Dedifferentiated amniotic fluid mesenchymal stem cell (primary cell): Measurements from ENCODE around the gene EMC9.

Source experiments
- DNase-seq: peaks from one replicate; pipeline ENCODE4 v3.0.0-alpha.2; 2016; ENCODE audit errors: extremely low spot score

Gene EMC9, protein sequence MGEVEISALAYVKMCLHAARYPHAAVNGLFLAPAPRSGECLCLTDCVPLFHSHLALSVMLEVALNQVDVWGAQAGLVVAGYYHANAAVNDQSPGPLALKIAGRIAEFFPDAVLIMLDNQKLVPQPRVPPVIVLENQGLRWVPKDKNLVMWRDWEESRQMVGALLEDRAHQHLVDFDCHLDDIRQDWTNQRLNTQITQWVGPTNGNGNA

DNA sequence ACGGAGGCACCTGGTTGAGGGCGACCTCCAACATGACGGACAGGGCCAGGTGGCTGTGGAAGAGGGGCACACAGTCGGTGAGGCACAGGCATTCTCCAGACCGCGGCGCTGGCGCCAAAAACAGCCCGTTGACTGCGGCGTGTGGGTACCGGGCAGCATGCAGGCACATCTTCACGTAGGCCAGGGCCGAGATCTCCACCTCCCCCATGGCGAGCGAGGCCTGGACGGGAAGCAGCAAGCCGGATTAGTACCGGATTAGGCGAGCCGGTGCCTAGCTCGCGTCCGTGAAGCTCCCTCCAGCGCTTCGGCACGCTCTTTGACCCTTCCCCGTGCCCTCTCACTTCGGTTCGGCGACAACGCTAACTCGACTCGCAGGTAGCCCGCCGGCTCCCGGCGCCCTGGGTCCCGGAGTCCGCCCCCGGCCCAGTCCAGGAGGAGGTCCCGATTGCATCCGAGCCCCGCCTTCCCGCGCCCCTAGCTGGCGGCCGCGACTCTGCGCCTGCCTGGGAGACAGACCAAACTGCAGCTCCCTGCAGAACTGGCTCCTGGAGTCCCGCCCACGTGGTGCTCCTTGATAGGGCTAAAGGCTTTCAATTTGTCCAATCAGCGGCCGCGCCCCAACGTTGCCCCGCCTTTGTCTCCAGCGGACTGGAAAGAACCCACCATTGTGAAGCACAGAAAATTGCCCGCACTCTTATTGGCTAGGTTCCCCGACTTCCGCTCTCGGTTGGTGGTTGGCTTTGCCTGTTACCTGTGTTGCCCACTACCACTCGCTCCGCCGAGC is at the start of gene EMC9:
Gene EMC9 (minus strand): TSS at position 495 of the 784 bp plus-strand sequence. CDS start 287 bp downstream, at position 208.
- peak; percentile 99 for DNase-seq

DNA sequence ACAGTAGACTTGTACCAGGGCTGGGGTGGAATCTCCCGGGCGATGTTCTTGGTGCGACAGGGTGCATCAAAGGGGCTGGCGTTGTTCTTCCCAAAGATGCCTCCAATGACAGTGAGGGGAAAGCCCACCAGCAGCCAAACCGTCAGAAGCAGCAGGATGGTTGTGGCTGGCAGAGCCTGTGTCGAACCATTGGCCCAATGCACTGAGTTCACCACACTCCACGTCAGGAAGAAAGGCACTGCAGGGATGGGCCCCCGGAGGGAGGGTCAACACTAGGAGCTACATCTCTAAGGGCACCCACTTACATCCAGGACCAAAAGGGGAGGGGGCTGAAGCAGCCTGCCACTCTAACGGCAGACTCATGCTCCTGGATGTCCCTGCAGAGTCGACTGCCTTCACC is 49.0 kb upstream of the EMC9 start:
- DNase-seq, result no peak

DNA sequence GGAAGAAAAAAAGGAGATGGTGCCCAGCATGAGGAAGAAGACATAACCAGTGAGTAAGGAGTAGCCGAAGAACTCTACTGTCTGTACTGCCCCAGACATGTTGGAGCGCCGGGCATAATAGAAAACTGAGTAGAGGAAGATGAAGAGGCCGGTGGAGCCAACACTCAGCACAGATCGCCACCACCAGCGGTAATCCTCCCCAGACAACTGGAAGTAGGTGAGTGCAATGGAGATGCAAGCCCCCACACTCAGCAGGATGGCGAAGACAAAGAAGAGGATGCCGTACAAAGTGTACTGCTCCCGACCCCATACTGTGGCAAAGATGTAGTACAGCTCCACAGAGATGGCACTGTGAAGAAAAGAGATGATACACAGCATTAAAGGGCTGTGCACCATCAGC is 48.1 kb upstream of the EMC9 start:
- DNase-seq, result no peak

GRCh38 chr14:24189059-24189375 is 47.6 kb upstream of the EMC9 start:
- DNase-seq, result no peak

DNA sequence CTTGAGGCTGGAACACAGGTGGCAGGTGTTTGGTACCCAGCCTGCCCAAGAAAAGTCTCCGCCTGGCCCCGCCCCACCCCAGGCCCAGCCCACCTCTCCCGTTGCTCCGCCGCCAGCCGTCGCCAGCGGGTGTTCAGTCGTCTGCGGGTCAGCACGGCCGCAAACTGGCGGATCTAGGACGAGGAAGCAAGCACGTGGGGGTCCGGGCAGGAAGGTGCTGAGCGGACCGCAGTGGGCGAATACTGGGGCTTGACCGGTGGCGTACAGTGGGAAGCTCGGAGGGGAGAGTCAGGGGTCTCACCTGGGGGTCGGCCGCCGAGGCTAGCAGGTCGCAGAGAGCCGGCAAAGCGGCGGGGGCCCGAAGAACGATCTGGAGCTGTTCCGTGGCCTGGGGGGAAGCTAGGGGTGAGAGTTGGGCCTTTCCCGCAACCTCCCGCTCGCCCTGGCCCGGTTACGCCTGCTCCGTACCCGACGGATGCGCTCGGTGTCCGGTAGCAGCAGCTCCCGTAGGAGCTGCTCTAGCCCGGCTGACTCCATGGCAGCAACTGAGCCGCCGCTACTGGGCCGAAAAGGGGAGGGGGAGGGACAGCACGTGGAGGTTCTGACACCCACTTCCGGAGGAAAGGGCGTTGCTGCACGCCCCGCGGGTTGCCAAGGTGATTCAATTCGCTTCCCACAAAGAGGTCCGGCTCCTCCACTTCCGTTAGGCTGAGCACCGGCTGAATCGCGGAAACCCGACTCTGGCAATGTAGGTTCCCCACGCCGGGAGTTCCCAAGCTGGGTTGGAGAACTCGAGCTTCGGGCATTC is 47.1 kb upstream of the EMC9 start, which contains the start of gene IPO4:
Gene IPO4 (minus strand): TSS at position 566 of the 808 bp plus-strand sequence. CDS start 29 bp downstream, at position 537.
- DNase-seq, result peak; percentile 99

GRCh38 chr14:24187539-24187915 is 46.1 kb upstream of the EMC9 start:
- no peak for DNase-seq

GRCh38 chr14:24186831-24187538 is 45.6 kb upstream of the EMC9 start:
- no peak for DNase-seq

DNA sequence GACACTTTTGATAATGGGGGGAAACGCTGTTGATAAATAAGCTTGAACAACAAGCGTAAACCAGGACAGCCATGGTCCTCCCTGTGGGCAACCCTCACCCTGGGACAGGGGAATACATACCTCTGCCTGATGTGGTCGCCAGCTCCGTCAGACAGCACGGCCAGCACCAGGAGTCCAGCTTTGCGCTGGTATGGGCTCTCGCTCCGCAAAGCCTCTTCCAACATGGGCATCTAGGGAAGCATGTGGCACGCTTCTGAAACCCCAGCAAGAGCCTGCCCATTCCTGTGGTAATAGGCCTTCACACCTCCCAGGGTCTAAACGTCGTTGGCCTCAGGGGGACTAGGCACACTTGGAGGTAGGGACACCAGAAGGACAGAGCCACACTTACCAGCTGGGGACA is 44.4 kb upstream of the EMC9 start:
- no peak for DNase-seq

GRCh38 chr14:24185026-24185425 is 43.6 kb upstream of the EMC9 start:
- DNase-seq, result no peak

- DNase-seq, result no peak
Observed at GRCh38 chr14:24184104-24184970, 42.9 kb upstream of the EMC9 start.

GRCh38 chr14:24183014-24183481 is 41.7 kb upstream of the EMC9 start:
- no peak for DNase-seq

DNA sequence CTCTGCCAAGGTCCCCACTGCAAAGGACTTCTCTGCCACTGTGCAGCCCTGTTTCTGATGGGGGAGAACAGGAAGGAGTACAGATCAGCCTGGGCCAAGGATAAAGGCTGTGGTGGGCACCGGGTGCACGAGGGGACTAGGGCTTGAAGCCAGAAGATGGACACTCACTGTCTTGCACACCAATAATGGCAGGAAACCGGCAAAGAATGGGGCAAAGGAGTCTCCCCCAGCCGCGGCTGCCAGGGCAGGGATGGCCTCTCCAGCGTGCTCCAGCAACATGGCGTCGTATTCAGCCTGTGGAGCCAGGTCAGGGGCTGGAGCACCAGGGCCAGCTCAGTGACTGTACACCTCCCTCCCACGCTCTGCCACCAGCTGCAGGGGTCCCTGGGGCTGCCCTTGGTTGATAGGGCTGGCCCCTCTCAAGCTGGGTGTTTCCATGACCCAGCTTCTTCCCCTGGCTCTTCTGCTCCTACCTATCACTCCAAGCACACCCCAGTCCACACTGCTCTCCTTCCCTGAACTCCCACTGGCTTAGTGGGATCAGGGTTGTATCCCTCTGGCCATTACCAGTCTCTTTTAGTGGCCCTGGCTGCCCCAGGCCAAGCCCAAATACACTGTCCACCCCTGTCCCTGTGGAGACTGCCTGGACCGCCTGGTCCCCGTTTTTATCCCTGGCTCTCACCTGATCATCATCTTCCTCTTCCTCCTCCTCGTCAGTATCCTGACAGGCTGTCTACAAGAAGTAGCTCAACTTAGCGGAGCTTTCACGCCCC is 40.9 kb upstream of the EMC9 start:
- DNase-seq, result no peak

DNA sequence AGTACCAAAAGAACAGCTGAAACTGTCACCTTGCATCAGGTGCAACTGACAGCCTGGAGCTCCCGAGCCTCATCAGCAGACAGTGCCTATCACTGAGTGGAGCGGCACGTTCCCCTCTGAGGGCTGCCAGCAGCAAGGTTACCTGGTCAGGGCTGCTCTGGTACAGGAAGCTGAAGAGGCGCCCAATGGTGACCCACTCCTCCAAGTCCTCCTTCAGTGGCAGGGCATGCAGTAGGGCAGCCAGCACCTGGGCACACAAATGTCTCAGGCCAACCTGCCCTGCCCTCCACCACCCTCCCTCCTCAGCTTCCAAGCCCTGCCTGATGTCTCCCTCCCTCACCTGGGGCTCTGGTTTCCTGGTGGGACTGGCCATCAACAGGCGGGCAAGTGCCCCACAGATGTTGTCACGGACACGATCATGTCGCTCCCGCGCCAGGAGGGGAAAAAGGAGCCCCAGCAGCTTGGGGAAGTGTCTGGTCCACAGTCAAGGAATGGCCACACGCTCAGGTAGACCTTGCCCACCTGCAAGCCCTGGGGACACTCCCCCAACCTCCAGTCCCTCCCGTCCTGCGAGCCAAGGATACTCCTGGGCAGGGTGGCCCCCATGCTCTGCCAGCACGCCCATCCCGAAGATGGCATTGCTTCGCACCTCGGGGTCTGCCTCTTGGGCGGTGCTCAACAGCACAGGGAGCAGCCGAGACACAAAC is 40.1 kb upstream of the EMC9 start:
- no peak for DNase-seq

- peak; percentile 23 for DNase-seq
Observed at GRCh38 chr14:24179961-24180796, 38.8 kb upstream of the EMC9 start.

GRCh38 chr14:24179294-24179960 is 38.0 kb upstream of the EMC9 start:
- DNase-seq, result no peak

DNA sequence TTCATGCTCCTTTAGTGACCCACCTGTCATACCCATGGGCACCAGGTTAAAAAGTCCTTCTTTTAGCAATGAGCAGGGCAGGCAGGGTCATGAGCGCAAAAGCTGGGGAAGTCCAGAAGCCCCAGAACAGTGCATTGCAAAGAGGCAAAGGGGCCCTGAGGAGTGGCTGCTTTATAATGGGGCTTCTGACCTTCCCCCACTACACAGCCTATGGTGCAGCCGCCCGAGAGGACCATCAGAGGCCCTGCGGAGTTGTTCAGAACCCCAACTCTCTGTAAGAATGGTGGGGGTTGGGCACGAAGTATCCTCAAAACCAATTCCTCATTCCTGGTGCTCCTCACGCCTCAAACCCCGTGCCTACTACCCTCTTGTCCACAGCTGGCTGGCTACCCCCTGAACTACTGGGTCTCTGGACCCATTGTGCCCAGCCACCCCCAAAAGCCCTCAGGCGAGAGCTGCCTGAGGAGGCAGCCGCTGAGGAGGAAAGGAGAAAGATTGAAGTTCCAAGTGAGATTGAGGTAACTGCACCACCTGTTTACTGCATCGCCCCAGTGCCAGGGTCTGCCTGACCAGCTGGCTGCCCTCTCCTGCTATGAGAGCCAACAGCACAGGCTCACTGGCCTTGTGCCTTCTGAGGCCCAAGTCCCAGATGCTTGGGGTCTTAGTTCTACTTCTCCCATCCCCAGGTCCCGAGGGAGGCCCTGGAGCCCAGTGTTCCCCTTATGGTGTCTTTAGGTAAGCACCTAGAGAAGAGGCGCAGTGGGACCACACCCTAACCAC is 37.2 kb upstream of the EMC9 start:
- no peak for DNase-seq

DNA sequence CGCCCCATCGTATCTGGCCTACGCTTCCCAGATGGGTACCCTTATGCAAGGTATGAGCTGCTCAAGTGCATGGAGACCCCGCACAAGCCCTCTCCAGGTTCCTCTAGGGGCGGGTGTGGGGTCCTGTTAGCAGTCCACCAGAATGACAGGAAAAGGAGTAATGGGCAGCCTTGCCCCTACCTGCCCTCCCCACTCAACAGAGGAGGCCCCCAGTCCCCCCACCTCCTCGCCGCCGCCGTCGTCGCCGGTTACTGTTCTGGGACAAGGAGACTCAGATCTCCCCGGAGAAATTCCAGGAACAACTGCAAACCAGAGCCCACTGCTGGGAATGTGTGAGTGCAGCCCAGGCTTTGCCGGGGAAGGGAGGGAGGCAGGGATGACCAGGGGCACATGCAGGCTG is 36.5 kb upstream of the EMC9 start:
- no peak for DNase-seq
